ENCODE measurements around the gene OR6K3. TPM values are rescaled to one million over a fixed set of nuclear protein-coding genes. Genes with fewer than 3 reads are reported as not detected.

Gene OR6K3
- polyA plus RNA-seq, 1 donor (not counting 4 experiments of a cell fraction or from before 2014, with no cell fraction given): not detected

- no peak overlapping the region for H3K4me3 ChIP-seq (ENCODE audit: control insufficient read depth in 2 of 3, extremely low read depth in 1 of 3, insufficient read depth in 2 of 3, low read depth in 1 of 3, low read length in 3 of 3)
- H3K9me3 ChIP-seq (ENCODE audit: control insufficient read depth, low read depth, low read length): no peaks in the 10 kb centered on the region
- H3K9ac ChIP-seq (ENCODE audit: control insufficient read depth, extremely low read depth, insufficient read depth, low read length): no peak overlapping the region
- H3K79me2 ChIP-seq (ENCODE audit: control insufficient read depth, insufficient read depth, low read length): no peaks in the 10 kb centered on the region
- DNase-seq (ENCODE audit: low read depth, low spot score) (no peak), FAIRE-seq (no peak)
- no peak overlapping the region for H2AFZ ChIP-seq (ENCODE audit: control insufficient read depth, low read length)
- TF ChIP-seq EZH2 (IDR thresholded peaks at IDR 0.05; ENCODE audit: low read length) (no peak), CTCF (optimal IDR thresholded peaks at IDR 0.05 in 1 of 3, IDR thresholded peaks at IDR 0.05 in 1 of 3, conservative IDR thresholded peaks at IDR 0.05 in 1 of 3; ENCODE audit: extremely low read depth in 1 of 3, insufficient read depth in 2 of 3, low read length in 3 of 3) (no peak)
- H3K9me1 ChIP-seq (ENCODE audit: control insufficient read depth, extremely low read depth, insufficient read depth, low read length): no peaks in the 10 kb centered on the region
- no peaks in the 10 kb centered on the region for H3K4me1 ChIP-seq (ENCODE audit: control insufficient read depth, extremely low read depth, insufficient read depth, low read length)
- H3K4me2 ChIP-seq (ENCODE audit: control insufficient read depth, extremely low read depth, insufficient read depth, low read depth, low read length): no peak overlapping the region
- no peaks in the 10 kb centered on the region for H3K36me3 ChIP-seq (ENCODE audit: control insufficient read depth in 2 of 2, extremely low read depth in 1 of 2, insufficient read depth in 2 of 2, low read length in 2 of 2)
- dilution Hi-C loops (cut with MboI; ENCODE audit: extremely low pct_ligation_motif_present, low sequenced_read_pairs): no loop called here
- H3K27me3 ChIP-seq (ENCODE audit: control insufficient read depth, extremely low read depth, insufficient read depth, low read length): no peaks in the 10 kb centered on the region
- H3K27ac ChIP-seq (ENCODE audit: control insufficient read depth, insufficient read depth, low read length): no peak overlapping the region
- H4K20me1 ChIP-seq (ENCODE audit: control insufficient read depth, extremely low read depth, insufficient read depth, low read length): no peaks in the 10 kb centered on the region
These were observed 3.9 kb upstream of the OR6K3 start for GRCh38 chr1:158724442-158724841.

- Histone ChIP-seq H3K4me1 (ENCODE audit: control insufficient read depth, extremely low read depth, insufficient read depth, low read length) (no peaks in the 10 kb centered on the region), H3K4me2 (ENCODE audit: control insufficient read depth, extremely low read depth, insufficient read depth, low read depth, low read length) (no peak overlapping the region), H3K27me3 (ENCODE audit: control insufficient read depth, extremely low read depth, insufficient read depth, low read length) (no peaks in the 10 kb centered on the region), H3K9me1 (ENCODE audit: control insufficient read depth, extremely low read depth, insufficient read depth, low read length) (no peaks in the 10 kb centered on the region), H3K9ac (ENCODE audit: control insufficient read depth, extremely low read depth, insufficient read depth, low read length) (no peak overlapping the region), H2AFZ (ENCODE audit: control insufficient read depth, low read length) (no peak overlapping the region), H4K20me1 (ENCODE audit: control insufficient read depth, extremely low read depth, insufficient read depth, low read length) (no peaks in the 10 kb centered on the region), H3K9me3 (ENCODE audit: control insufficient read depth, low read depth, low read length) (no peaks in the 10 kb centered on the region), H3K79me2 (ENCODE audit: control insufficient read depth, insufficient read depth, low read length) (no peaks in the 10 kb centered on the region), H3K36me3 (ENCODE audit: control insufficient read depth in 2 of 2, extremely low read depth in 1 of 2, insufficient read depth in 2 of 2, low read length in 2 of 2) (no peaks in the 10 kb centered on the region), H3K27ac (ENCODE audit: control insufficient read depth, insufficient read depth, low read length) (no peak overlapping the region), H3K4me3 (ENCODE audit: control insufficient read depth in 2 of 3, extremely low read depth in 1 of 3, insufficient read depth in 2 of 3, low read depth in 1 of 3, low read length in 3 of 3) (no peak overlapping the region)
- dilution Hi-C loops (cut with MboI; ENCODE audit: extremely low pct_ligation_motif_present, low sequenced_read_pairs): no loop called here
- TF ChIP-seq EZH2 (IDR thresholded peaks at IDR 0.05; ENCODE audit: low read length) (no peak), CTCF (optimal IDR thresholded peaks at IDR 0.05 in 1 of 3, IDR thresholded peaks at IDR 0.05 in 1 of 3, conservative IDR thresholded peaks at IDR 0.05 in 1 of 3; ENCODE audit: extremely low read depth in 1 of 3, insufficient read depth in 2 of 3, low read length in 3 of 3) (no peak)
- no peak for DNase-seq (ENCODE audit: low read depth, low spot score)
- FAIRE-seq: no peak
These were observed 856 bp downstream of the OR6K3 start for GRCh38 chr1:158719664-158720063.

All from keratinocyte (primary cell).